ENCODE measurements around the gene DMD.
"Not testable (repeated sequence)": the region's sequence is repeated elsewhere in the genome, so short reads cannot be mapped to it uniquely, and the experiment has no call there.

DMD gene

GRCh38 chrX:32867781-32868523 is 343.4 kb downstream of the DMD start:
- DNase-seq (ENCODE audit: low read depth in 1 of 2, low spot score in 1 of 2): no peak

DNA sequence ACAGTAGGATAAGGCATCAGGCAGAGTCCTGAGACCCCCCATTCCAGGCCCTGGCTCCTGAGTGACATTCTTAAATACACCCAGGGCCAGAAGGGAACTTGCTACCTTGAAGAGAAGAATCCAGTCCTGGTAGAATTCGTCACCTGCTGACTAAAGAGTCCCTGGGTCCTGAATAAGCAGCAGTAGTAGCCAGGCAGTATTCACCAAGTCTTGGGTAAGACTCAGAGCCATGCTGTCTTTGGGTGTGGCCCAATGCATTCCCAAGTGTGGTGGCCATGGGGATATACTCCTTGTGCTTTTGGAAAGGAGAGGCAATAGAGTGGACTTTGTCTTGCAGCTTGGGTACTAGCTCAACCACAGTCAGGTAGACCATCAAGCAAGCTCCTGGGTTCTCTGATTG is 359.1 kb downstream of the DMD start:
- no peak for DNase-seq (ENCODE audit: low read depth in 1 of 2, low spot score in 1 of 2)

GRCh38 chrX:32851556-32851955 is 359.8 kb downstream of the DMD start:
- no peak for DNase-seq (ENCODE audit: low read depth in 1 of 2, low spot score in 1 of 2)

DNA sequence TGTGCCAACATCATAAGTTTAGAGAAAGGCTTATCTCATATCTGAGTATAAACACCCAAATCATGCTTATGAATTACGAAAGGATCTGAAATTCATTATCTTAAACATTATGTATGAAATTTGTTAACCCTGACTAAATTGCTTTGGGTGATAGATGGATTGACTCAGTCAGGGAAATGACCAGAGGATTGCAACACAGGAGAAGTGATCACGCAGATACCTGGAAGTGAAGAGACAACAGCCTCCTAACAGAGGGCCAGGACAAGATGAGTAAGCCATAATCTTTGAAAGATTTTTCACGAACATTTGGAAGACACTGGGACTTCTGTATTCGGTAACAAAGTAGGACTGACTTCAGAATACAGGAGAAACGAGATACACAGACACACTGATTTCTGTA is 363.4 kb downstream of the DMD start:
- no peak for DNase-seq (ENCODE audit: low read depth in 1 of 2, low spot score in 1 of 2)

DNA sequence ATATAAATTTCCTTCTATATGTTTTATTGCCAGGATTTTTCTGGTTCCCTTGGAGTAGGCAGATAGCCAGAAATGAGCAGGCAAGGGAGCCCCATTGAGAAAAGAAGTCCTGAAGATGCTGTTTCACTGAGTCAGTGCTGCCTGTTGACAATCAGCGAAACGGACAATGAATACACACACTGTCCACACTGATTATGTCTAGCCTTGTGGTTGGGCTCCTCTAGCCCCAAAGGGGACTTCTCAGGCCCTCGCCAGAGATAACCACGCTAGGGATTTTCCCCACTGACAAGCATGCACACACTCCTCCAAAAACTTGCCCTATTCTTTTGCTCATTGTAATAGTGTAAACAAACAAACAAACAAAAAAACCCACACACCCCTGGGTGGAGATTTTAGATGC is 369.3 kb downstream of the DMD start:
- DNase-seq (ENCODE audit: low read depth in 1 of 2, low spot score in 1 of 2): no peak

- DNase-seq (ENCODE audit: low read depth in 1 of 2, low spot score in 1 of 2): no peak
Measured at GRCh38 chrX:32839781-32840180, 371.6 kb downstream of the DMD start.

DNA sequence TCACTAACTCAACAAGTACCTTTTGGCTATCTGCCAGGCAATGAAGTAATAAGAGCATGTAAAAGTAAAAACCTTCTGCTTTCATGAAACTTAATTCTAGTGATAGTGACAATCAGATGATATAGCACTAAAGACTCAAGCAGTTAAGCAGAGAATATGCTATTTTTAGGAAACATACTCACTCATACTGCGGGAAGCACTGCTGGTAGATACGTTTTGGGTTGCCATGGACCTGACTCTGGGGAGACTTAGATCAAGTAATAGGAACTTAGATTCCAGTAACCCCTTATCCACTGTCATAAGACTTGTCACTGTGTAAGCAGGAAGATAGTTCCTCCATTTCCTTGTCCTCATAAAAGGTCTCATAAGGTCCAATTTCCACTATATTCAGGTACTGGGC is 386.3 kb downstream of the DMD start:
- DNase-seq (ENCODE audit: low read depth in 1 of 2, low spot score in 1 of 2): no peak

DNA sequence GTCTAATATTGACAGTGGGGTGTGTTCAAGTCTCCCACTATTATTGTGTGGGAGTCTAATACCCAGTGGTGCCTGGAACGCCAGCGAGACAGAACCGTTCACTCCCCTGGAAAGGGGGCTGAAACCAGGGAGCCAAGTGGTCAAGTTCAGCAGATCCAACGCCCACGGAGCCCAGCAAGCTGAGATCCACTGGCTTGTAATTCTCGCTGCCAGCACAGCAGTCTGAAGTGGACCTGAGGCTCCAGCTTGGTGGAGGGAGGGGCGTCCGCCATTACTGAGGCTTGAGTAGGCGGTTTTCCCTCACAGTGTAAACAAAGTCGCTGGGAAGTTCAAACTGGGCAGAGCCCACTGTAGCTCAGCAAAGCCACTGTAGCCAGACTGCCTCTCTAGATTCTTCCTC is 407.3 kb downstream of the DMD start:
- no peak for DNase-seq (ENCODE audit: low read depth in 1 of 2, low spot score in 1 of 2)

DNA sequence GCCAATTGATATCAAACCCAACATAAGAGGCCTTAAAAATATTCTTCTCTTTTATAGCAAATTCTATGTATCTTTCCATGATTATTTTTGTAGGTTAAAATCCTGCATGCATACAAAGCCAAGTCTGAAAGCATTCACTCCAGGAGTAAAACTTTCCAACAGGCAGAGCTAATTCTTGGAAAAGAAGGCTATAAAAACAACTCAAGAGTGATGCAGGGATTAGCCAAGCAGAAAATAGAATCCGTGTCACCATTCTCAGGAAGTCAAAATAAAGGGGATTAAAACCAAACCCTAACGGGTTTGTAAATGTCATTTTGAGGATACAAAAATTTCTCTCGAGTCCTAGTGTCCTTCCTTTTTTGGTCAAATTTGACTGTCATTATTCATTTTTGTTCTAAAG is 412.4 kb downstream of the DMD start:
- no peak for DNase-seq (ENCODE audit: low read depth in 1 of 2, low spot score in 1 of 2)

- no peak for DNase-seq (ENCODE audit: low read depth in 1 of 2, low spot score in 1 of 2)
Measured at GRCh38 chrX:32788936-32789335, 422.4 kb downstream of the DMD start.

GRCh38 chrX:32780109-32780508 is 431.2 kb downstream of the DMD start:
- no peak for DNase-seq (ENCODE audit: low read depth in 1 of 2, low spot score in 1 of 2)

DNA sequence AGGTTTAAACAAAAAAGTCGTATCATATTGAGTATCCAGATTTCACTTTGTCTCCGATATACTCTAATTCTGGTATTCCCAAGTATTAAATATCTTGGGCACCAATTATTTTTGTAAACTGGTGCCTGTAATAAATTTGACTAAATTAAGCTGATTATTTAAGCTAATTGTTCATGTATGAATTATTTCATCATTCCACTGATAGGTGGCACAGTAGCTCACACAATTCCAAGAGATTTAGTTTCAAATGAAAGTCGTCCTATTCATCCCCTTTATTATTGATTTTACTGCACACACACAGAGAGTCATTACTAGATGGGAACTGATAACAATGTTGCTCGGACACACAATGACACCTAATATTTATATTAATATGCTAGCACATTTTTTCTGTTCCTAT is 432.4 kb downstream of the DMD start:
- DNase-seq (ENCODE audit: low read depth in 1 of 2, low spot score in 1 of 2): no peak

GRCh38 chrX:32774966-32775365 is 436.4 kb downstream of the DMD start:
- no peak for DNase-seq (ENCODE audit: low read depth in 1 of 2, low spot score in 1 of 2)

GRCh38 chrX:32749070-32749469 is 462.3 kb downstream of the DMD start:
- no peak for DNase-seq (ENCODE audit: low read depth in 1 of 2, low spot score in 1 of 2)

GRCh38 chrX:32745323-32745722 is 466.0 kb downstream of the DMD start:
- no peak for DNase-seq (ENCODE audit: low read depth in 1 of 2, low spot score in 1 of 2)

DNA sequence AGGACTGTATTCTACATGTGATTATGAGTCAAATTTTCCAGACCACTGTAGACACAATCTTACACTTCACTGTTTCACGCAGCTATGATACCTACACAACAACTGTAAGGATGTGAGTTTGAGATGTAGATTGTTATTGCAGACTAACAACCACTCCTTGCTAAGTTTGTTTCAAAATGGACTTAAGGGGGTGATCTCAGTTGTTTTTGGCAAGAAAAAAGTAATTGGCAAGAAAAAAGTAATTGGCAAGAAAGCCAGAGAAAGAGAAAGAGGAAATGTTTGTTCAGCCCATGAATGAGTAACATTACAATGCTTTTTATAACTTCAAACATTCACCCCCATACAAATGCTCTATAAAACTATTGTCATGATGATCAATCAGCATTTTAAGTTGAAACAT is 466.4 kb downstream of the DMD start:
- DNase-seq (ENCODE audit: low read depth in 1 of 2, low spot score in 1 of 2): no peak

GRCh38 chrX:32741910-32742309 is 469.4 kb downstream of the DMD start:
- DNase-seq (ENCODE audit: low read depth in 1 of 2, low spot score in 1 of 2): no peak

DNA sequence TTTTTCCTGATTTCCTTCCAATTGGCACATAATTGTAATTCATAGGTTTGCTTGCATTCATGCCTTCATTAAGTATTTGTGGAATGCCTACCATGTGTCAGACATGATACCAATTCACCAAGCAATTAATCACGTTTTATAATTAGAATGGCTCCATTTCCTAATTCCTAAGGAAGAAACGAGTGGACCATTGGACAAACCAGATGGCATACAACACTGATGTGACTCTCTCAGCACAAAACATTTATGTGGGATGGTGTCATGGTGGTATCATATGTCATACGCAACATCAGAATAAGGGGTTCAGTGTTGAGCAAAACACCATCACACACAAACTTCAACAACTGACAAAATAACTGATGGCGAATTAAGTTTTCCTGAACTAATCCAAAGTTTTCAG is 502.8 kb downstream of the DMD start:
- DNase-seq (ENCODE audit: low read depth in 1 of 2, low spot score in 1 of 2): no peak

- DNase-seq (ENCODE audit: low read depth in 1 of 2, low spot score in 1 of 2): not testable (repeated sequence)
Measured at GRCh38 chrX:32705385-32705784, 506.0 kb downstream of the DMD start.

- DNase-seq (ENCODE audit: low read depth in 1 of 2, low spot score in 1 of 2): no peak
Measured at GRCh38 chrX:32687379-32687778, 524.0 kb downstream of the DMD start.

DNA sequence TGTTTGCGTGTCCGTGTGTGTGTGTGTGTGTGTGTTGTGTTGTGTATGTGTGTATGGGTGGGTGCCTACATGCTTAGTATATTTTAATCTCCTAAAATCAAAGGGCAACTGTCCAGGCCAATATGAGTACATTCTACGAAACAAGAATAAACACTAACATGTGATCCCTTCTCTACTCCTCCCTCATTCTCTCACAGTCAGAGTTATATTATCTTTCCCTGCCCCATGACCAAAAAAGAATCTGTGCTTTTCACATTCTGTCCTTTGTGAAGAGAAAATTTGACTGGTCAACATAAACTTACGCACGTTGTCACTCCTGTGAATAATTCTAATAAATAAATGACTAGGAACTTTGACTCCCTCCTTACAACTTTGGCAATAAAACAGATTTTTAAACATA is 532.9 kb downstream of the DMD start:
- no peak for DNase-seq (ENCODE audit: low read depth in 1 of 2, low spot score in 1 of 2)

DNA sequence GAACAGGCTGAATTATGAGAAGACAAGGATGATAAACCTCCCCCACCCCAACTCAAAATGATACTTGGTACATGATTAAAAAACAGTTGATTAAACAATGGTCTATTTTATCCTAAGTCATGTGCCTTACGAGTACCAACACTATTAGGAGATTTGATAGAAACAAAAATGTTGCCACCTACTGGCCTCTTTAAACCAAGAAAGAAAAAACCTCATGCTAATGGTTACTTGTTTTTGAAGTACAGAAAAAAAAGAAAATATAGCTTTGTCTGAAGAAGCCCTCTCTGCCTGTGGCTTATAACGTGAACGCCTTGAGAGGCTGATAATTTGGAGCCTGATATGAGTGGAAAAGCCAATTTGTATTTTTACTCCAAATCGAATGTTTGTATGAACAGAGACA is 538.2 kb downstream of the DMD start:
- DNase-seq (ENCODE audit: low read depth in 1 of 2, low spot score in 1 of 2): no peak

DNA sequence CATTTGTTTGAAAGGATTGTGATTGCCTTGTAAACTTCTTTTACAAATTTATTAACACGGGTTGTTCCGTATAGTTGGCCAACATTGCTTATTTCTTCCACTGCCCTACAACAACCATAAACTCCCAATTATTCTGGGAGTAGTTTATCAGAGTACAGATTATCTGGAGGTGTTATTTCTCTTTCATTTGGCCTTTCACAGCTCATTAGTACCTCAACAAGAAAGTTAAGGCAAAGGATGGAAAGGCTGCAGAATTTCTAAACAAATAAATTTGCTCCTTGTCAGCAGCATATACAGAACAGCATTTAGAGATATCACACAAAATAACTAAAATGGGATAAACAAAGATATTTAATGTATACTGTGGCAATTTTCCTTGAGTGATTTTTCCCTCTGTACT is 548.8 kb downstream of the DMD start:
- DNase-seq (ENCODE audit: low read depth in 1 of 2, low spot score in 1 of 2): no peak

Data from stimulated activated CD4-positive, alpha-beta T cell treated with anti-CD3 and anti-CD28 coated beads, Interleukin-15, amount 100 ng/mL, for 1 hour (primary cell).